Skin epidermis (tissue), 12 donors: ENCODE measurements around the gene HSPG2.
"Not testable (repeated sequence)": the region's sequence is repeated elsewhere in the genome, so short reads cannot be mapped to it uniquely, and the experiment has no call there.

ENCODE experiments used
- H3K27ac ChIP-seq, 21 experiments: fragments of 200-600 bp; sonication (generic) in 11 of 21; one replicate each; pipeline ENCODE4 v1.5.0; 2020; ENCODE audit warnings: mild to moderate bottlenecking in 3 of 21, inconsistent platforms in 2 of 21, moderate library complexity in 2 of 21
- H3K4me3 ChIP-seq, 7 experiments: fragments of 200-600 bp; sonication (generic) in 2 of 7; one replicate each; pipeline ENCODE4 v1.5.0; 2020; ENCODE audit warnings: inconsistent platforms in 2 of 7, mild to moderate bottlenecking in 2 of 7, moderate library complexity in 1 of 7

The HSPG2 gene

DNA sequence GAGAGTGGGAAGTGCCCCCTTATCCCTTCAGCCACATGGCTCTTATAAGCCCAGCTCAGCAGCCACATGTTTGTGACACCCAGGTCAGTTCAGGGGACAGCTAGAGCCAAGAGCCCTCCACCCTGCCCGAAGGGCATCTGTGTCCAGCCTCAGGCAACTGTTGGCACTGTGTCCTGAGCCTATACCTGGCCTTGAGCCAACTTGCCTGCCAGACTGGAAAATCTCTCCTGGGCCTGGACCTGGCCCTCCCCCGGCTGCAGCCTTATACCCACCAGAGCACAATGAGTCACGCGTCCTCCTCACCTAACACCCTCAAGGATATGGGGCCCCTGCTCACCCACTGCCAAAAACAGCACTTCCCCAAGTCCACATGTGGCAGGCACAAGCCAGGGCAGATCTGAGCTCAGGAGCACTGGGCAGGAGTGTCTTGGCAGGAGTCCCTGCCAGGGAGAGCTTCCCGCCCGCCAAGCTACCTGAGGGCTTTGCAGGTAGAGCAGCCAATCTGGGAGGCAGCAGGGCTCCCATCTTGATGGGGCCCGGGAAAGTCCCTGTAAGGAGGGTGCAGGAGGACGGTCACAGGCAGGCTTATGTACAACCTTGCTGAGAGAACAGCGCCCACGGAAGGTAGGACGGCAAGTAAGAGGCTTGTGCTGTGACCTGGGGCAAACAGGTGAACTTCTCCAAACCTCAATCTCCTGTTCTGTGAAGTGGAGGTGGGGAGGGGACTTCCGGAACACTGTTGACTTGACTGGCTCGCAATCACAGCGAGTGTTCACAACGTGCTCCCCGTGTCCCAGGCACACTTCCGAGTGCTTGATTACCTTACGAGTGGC lies 19.8 kb upstream of the HSPG2 start:
- Histone ChIP-seq H3K27ac (peak overlapping the region in 17 of 21 experiments; percentile 6 to 82 (median 65)), H3K4me3 (no peak overlapping the region)

- Histone ChIP-seq H3K27ac (peak overlapping the region in 16 of 21 experiments; percentile 14 to 82 (median 67)), H3K4me3 (no peak overlapping the region)
These were observed 18.6 kb upstream of the HSPG2 start for GRCh38 chr1:21955501-21956281.

GRCh38 chr1:21955058-21955457 lies 17.9 kb upstream of the HSPG2 start:
- no peak overlapping the region for H3K4me3 ChIP-seq
- peak overlapping the region in 13 of 21 experiments; percentile 34 to 82 (median 70) for H3K27ac ChIP-seq

- H3K4me3 ChIP-seq: no peak overlapping the region
- H3K27ac ChIP-seq: peak overlapping the region in 1 of 21 experiments; percentile 14
These were observed 15.8 kb upstream of the HSPG2 start for GRCh38 chr1:21952786-21953520.

DNA sequence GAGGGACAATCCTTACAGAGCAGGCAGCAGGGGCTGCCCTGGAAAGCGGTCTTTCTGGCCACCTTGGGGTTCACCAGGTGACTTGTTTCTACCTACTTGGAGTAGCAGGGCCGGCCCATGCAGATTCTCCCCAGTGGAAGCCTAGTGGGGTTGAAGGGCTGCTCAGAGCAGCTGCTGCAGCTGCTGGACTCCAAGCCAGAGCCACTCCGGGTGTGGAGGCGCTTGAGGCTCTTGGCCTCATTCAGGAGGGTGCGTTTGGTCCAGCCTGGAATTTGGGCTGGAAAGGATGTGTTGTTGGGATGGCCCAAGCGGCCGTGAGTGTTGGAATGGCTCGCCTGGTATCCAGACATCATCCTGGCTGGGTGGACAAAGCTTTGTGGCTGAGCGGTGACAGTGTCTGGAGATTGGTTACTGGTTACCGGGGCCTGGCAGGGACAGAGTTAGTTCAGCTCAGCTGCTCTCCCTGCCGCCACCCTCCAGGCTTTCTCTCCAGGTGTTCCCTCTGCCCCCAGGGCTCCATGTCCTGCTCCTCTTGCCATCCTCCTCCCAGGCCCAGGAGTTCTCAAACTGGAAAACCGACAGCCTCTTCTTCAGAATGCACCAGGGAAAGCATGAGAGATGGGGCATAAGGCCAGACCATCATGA lies 14.2 kb upstream of the HSPG2 start:
- no peak overlapping the region for H3K27ac ChIP-seq
- H3K4me3 ChIP-seq: no peak overlapping the region

DNA sequence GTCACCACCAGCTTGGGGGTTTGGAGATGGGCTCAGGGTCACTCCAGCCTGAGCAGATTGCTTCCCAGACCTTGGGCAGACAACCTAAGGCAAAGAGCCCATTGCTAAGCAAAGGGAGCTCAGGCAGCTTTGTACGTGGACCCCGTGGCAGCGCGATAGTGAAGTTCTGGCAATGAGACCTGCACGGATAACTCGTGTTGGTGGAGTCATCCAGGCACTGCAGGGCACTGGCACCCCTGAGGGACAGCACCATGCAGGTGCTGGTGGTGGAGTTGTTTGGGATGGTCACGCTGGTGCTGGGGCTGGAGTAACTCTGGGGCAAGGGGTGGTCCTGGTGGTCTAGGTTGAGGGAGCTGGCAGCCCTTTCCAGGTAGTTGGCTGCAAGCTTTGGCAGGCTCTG lies 13.6 kb upstream of the HSPG2 start:
- no peak overlapping the region for H3K27ac ChIP-seq
- no peak overlapping the region for H3K4me3 ChIP-seq

- Histone ChIP-seq H3K27ac (peak overlapping the region in 1 of 21 experiments; percentile 43), H3K4me3 (no peak overlapping the region)
These were observed 9.9 kb upstream of the HSPG2 start for GRCh38 chr1:21946836-21947587.

- Histone ChIP-seq H3K4me3 (no peak overlapping the region), H3K27ac (peak overlapping the region in 6 of 21 experiments; percentile 15 to 71 (median 36))
These were observed 7.6 kb upstream of the HSPG2 start for GRCh38 chr1:21944733-21945073.

- peak overlapping the region in 2 of 21 experiments; percentile 7 to 71 for H3K27ac ChIP-seq
These were observed 6.0 kb upstream of the HSPG2 start for GRCh38 chr1:21942959-21943640.

GRCh38 chr1:21942464-21942863 lies 5.4 kb upstream of the HSPG2 start:
- Histone ChIP-seq H3K27ac (peak overlapping the region in 1 of 21 experiments; percentile 7), H3K4me3 (no peak overlapping the region)

More at GRCh38 chr1:21942959-21943640, 6.0 kb upstream of the HSPG2 start:
- H3K4me3 ChIP-seq: not testable (repeated sequence)

GRCh38 chr1:21941370-21941769 lies 4.3 kb upstream of the HSPG2 start:
- Histone ChIP-seq H3K4me3 (no peak overlapping the region), H3K27ac (no peak overlapping the region)

- H3K27ac ChIP-seq: peak overlapping the region in 14 of 21 experiments; percentile 6 to 89 (median 71)
These were observed 3.4 kb upstream of the HSPG2 start for GRCh38 chr1:21940492-21940891.

GRCh38 chr1:21939650-21940374 lies 2.7 kb upstream of the HSPG2 start:
- H3K27ac ChIP-seq: peak overlapping the region in 19 of 21 experiments; percentile 16 to 89 (median 76)
- no peak overlapping the region for H3K4me3 ChIP-seq

More at GRCh38 chr1:21940492-21940891, 3.4 kb upstream of the HSPG2 start:
- H3K4me3 ChIP-seq: no peak overlapping the region

- H3K27ac ChIP-seq: peak overlapping the region in 19 of 21 experiments; percentile 24 to 89 (median 77)
- H3K4me3 ChIP-seq: no peak overlapping the region
These were observed 1.8 kb upstream of the HSPG2 start for GRCh38 chr1:21938732-21939538.

- peak overlapping the region in 20 of 21 experiments; percentile 33 to 89 (median 79) for H3K27ac ChIP-seq
- peak overlapping the region; percentile 24 to 76 (median 35) for H3K4me3 ChIP-seq
These were observed 437 bp upstream of the HSPG2 start for GRCh38 chr1:21937372-21938121.
